ENCODE results near the gene RBCK1.

The RBCK1 gene

DNA sequence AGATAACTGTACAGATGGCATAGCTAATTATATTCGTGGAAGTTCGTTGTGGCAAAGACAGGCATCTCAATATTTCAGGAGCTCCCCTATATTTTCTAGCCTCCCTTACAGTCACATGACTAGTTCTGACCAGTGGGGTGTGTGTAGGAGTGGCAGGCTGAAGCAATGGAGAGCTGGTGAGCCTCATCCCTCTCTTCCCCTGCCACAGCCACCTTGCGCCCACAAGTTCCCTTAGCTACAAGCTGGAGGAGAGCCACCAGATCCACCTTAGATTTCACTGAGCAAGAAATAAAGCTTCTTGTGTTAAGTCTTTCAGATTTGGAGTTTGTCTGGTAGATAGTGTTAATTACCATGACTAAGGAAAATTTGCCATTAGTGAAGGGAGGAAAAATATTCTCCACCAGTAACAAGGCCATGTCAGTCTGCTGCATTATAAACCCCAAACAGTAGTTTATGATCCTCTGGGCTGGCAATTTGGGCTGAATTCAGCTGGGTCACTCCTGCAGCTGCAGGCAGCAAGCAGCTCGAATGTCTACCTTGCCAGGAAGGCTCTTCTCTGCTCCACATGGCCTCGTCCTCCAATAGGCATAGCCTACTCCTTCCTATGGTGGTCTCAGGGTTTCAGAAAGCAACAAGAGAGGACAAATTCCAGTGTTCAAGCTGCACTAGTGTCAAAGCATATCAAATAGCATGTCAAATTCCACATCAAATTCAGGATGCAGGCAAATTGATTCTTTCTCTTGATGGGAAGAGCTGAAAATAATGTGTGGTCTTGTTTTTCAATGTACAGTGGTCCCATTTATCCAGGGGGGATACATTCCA, 7.4 kb upstream of the RBCK1 start:
- DNase-seq = no peak

DNA sequence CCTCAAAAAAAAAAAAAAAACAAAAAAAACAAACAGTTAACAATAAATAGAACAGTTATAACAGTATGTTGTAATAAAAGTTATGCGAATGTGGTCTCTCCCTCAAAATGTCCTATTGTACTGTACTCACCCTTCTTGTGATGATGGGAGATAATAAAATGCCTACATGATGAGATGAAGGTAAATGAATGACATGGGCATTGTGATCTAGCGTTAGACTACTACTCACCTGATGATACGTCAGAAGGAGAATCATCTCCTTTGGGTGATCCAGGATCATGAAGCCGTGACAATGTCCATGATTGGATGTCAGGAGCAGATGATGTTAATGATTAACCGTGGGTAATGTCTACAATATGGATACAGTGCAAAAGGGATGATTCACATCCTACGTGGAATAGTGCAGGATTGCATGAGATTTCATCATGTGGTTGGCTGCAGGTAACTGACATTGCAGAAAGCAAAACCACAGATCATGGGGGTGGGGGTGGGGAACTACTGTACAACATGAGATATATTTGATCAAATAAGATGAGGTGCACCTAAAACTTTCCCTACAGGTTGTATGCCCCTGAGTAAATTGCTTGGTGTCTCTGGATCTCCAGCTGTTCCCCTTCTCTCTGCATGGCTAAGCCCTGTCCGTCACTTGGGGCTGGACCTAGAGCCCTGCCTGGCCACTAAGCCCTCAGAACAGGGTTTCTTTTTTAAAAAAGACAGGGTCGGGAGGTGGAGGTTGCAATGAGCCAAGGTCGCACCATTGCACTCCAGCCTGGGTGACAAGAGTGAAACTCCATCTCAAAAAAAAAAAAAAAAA, 6.2 kb upstream of the RBCK1 start:
- DNase-seq = no peak

DNA sequence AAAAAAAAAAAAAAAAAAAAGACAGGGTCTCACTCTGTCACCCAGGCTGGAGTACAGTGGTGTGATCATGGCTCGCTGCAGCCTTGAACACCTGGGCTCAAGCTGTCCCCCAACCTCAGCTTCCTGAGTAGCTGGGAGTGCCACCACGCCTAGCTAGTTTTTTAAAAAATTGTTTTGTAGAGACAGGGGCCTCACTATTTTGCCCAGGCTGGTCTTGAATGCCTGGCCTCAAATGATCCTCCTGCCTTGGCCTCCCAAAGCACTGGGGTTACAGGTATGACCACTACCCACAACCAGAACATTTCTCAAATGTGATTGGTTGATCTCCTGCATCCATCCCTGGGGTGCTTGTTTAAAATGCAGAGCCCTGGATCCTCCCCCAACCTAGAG, 5.6 kb upstream of the RBCK1 start:
- DNase-seq = no peak

DNA sequence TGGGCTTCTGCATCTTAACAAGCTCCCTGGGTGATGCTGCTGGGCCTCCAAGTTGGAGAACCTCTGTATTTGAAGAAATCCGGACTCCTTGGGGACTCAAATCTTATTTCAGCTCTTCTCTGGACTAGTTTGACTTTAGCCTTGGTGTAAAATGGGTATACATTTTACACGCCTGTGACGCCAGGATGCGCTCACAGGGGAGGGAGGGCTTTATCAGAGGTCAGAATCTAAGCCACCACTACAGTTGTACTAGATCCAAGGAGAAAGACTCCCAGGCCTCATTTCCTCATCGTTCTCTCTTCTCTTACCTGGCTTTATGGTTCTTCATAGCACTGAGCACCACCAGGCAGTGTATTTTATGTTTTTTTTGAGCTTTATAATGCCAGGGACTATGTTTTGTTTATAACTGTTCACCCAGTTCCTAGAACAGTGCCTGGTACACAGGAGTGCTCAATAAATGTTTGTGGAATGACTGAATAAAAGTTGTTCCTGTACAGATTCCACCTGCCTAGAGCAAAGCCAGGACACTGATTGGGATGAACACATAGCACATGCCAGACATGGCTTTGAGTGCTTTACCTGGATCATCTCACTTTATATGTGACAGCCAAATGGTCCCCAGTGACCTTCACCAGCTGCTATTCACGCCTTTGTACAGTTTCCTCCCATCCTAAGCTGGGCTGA, 5.1 kb upstream of the RBCK1 start:
- DNase-seq = no peak

DNA sequence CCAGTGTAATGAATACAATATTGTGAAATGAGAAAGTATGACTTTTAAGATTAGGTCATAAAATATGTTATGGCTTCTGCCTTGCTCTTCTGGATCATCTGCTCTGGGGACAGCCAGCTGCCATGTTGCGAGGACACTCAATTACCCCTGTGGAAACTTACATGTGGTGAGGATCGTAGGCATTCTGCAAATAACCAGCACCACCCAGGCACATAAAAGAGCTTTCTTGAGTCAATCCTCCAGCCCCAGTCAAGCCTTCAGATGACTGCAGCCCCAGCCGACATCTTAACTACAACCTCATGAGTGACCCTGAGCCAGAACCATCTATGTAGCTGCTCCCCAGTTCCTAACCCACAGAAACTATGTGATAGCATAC, 4.5 kb upstream of the RBCK1 start:
- no peak for DNase-seq

DNA sequence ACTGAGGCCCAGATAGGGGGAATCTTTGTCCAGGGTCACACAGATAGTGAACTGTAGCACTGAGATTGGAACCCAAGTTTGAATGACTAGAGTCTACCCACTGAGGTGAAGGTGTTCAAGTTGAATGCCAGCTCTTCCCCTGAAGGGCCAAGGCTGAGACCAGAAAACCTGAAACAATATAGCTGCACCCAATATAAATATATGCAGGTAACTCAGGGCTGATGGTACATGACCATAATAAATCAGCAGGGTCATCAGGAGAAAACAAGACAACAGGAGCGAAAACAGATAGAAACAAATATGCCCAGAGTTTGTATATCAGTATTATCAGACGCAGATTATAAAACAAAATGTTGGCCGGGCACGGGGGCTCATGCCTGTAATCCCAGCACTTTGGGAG, 4.0 kb upstream of the RBCK1 start:
- DNase-seq = no peak

DNA sequence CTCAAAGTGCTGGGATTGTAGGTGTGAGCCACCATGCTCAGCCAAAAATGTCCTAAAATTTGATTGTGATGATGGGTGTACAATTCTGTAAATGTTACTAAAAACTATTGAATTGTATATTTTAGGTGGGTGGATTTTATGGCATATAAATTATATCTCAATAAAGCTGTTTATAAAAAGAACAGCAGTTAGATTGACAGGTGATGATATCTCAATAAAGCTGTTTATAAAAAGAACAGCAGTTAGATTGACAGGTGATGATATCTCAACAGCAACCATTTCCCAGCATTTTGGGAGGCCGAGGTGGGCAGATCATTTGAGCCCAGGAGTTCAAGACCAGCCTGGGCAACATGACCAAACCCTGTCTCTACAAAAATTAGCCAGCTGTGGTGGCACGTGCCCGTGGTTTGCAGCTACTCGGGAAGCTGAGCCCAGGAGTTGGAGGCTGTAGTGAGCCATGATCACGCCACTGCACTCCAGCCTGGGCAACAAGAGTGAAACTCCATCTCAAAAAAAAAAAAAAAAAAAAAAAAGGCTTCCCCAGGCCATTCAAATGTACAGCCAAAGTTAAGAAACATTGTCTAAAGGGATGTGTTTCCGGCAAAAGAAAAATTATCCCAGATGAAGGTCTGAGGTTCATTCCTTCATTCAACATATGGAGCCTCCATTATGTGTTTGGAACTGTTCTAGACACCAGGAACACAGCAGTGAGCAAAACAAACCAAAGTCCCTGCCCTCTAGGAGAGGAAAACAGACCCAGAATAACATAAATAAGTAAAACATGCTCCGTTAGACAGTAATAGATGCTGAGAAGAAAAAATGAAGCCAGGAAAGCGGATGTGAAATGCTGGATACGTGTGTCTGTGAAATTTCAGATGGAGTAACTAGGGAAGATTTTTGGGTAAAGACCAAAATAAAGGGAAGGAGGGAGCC, 1.6 kb upstream of the RBCK1 start:
- DNase-seq = no peak

DNA sequence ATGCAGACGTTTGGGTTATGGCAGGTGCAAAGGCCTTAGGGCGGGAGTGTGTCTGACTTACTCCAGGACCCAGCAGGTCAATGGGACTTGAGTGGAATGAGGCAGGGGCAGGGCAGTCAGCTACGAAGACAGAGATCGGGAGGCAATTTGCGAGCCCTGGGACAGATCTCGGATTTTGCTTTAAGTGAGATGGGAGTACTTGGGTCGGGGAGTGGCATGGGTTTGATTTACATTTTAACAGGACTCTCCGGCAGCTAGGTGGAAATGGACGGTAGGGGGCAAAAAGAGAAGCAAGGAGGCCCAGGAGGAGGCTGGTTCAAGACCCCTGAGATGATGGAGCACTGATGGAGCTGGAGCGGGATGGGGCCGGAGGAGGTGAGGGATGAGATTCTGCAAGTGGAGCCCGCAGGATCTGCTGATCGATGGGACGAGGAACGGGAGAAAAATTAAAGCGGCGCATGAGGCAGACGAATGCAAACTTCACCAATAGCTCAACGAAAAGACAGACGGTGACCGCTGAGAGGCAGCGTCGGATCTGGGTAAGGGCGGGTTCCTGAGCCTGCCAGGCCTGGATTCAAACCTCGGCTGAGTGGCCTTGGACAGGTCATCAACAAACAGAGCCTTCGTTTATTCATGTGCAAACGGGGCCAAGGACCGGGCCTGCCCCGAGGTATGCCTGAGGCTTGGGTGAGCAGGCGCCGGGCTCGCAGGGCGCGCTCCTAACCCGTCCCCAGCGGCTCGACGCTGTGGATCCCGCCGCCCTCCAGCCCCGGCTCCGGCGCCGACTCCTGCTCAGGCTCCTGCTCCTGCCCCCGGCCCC, 756 bp upstream of the RBCK1 start:
- DNase-seq = peak; percentile 65

DNA sequence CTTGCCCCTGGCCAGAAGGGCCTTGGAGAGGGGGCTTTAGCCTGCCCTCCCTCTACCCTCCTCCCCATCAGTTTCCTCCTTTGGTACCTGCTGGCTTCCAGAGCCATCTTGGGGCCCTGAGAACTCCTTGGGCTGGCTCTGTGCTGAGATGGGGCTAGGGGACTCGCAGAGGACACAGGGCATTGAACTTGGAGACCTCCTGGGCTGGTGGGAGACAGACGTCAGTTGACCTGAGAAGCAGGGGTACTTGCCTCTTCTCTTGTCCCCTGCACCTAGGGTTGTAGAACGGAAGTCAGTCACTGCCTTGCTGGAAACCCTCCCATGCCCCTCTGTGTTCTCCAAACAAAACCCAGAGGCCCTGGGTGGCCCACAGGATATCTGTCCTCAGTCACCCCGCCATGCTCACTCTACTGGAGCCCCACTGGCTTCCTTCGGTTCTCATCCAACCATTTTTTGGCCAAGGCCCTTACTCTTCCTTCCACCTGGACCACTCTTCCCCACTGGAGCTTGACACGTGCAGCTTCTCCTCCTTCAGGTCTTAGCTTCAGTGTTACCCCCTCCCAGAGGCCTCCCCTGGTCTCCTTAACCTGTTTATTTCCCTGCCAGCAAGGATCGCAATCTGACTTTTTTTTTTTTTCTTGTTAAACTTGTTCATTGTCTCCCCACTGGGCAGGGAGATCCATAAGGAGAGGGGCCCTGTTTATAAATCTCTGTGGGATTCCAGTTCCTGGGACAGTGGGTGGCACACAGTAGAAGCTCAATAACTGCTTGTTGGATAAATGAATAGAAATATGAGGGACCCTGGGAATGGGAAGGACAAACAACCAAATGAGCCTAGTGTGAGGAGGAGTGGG, 971 bp downstream of the RBCK1 start:
- DNase-seq = no peak

DNA sequence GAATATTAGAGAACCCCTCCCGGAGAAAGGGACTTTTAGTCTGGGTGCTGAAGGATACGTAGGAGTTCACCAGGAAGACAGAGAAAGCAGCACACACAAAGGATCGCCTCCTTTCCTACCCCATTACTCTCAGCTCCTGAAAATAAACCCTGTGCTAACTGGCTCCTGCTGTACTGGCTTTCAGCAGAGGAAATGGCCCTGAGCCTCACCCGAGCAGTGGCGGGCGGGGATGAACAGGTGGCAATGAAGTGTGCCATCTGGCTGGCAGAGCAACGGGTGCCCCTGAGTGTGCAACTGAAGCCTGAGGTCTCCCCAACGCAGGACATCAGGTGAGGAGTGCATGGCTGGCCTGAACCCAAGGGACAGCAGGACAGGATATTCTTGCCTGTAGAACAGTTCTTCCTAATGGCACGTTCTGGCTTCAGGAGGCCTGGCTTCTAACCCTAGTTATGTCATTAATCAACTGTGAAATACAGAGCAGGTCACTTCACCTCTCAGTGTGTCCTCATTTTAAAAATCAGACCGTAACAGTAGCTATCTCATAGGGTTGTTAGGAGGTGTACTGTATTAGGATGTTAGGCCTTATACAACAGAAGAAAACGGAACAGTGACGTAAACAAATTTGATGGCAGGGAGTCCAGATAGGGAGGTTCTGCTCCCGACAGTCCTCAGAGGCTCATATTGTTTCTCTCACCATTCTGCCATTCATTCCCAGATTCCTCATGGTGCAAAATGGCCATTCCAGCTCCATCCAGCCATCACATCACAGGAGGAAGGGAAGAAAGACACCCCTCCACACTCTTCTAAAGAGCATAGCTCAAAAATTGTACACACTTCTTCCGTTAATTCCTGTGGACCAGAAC, 1.8 kb downstream of the RBCK1 start:
- DNase-seq = no peak

DNA sequence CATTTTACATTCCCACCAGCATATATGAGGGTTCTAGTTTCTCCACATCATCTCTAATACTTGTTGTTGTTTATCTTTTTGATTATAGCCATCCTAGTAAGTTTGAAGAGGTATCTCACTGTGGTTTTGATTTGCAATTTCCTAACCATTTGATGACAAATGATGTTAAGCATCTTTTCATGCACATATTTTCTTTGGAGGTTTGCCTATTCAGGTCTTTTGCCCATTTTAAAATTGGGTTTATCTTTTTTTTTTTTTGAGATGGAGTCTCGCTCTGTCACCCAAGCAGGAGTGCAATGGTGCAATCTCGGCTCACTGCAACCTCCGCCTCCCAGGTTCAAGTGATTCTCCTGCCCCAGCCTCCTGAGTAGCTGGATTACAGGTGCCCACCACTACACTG, 4.0 kb downstream of the RBCK1 start:
- no peak for DNase-seq

DNA sequence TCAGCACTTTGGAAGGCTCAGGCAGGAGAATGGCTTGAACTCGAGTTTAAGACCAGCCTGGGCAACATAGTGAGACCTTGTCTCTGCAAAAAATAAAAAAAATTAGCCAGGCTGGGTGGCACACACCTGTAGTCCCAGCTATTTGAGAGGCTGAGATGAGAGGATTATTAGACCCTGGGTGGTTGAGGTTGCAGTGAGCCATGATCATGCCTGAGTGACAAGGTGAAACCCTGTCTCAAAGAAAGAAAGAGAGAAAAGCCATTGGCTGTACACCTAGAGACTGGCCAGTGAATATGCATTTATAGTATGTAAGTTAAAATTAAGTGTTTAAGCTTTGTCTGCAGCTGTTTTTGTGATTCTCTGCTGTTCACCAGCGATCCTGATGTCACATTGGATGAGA, 6.1 kb downstream of the RBCK1 start:
- DNase-seq = no peak

DNA sequence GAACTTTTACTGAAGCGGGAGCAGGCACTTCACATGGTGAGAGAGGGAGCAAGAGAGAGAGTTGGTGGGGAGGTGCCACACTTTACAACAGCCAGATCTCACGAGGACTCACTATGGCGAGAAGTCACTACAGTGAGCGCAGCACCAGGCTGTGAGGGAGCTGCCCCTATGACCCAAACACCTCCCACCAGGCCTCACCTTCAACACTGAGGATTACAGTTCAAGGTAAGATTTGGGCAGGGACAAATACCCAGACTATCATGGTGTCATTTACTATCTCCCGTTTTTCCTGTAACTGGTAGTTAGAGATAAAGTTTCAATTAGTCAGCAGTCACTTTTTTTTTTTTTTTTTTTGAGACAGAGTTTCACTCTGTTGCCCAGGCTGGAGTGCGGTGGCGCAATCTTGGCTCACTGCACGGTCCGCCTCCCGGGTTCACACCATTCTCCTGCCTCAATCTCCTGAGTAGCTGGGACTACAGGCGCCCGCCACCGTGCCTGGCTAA, 7.8 kb downstream of the RBCK1 start:
- no peak for DNase-seq

DNA sequence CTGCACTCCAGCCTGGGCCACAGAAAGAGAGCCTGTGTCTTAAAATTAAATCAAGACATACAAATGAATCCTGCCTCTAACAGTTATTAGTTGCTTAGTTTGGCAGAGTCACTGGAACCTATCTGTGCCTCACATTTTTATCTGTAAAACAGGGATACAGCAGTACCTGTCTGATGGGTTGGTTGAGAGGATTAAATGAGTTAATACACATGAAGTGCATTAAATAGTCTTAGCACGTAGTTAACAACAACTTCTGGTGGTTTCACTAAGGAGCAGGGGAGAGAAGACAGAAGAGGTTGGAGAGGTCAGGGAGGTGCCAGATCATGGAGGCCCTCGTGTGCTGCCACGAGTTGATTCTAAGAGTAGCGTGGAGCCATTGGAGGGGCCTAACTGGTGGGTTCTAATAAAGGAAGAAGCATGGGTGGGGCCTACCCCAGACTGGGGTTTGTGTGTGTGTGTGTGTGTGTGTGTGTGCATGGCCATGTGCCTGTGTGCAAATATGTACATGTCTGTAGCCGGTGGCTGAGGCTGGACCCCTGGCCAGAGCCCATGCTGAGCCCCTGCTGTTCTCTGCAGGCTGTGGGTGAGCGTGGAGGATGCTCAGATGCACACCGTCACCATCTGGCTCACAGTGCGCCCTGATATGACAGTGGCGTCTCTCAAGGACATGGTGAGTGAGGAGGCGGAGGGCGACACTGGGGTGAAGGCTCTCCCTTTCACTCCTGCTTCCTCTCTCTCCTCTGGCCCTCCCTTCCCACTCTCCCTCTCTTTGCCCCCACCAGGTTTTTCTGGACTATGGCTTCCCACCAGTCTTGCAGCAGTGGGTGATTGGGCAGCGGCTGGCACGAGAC, 9.1 kb downstream of the RBCK1 start:
- DNase-seq = no peak

DNA sequence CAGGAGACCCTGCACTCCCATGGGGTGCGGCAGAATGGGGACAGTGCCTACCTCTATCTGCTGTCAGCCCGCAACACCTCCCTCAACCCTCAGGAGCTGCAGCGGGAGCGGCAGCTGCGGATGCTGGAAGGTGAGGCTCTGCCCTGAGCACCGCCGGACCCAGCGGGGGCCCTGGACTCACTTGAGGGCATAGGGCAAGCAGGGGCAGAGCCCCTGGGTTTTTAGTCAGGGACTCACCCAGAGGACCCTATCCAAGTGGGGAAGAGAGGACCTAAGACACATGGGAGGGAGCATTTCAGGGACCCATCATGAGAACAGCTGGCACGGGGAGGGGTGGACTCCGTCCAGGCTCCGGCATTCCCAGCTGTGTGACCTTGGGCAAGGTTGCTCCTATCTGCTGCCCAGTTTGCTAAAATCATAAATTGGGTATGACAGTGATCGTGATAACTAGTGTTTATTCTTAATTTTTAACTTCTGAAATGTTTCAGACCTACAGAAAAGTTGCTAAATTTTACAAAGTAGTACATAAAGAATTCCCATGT, 9.8 kb downstream of the RBCK1 start:
- DNase-seq = no peak

DNA sequence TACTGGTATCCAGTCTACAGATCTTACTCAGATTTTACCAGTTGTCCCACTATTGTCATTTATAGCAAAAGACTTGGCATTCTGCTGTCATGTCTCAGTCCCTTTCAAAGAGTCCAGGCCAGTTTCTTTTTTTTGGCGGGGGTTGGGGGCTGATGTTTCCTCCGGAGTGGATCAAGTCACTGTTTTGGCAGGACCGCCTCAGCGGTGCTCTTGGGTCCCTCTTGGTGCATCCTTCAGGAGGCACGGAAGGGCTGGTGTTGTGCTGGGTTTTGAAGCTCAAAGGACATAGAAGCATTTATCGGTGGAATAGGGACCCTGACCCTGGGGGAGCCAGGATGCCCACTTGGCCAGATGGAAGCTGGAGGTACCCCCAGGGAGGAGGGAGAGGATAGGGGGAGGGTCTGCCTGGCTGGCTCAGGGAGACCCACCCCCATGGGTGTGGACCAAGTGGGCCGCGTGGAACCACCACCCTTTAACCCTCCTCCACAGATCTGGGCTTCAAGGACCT, 10.8 kb downstream of the RBCK1 start:
- no peak for DNase-seq

DNA sequence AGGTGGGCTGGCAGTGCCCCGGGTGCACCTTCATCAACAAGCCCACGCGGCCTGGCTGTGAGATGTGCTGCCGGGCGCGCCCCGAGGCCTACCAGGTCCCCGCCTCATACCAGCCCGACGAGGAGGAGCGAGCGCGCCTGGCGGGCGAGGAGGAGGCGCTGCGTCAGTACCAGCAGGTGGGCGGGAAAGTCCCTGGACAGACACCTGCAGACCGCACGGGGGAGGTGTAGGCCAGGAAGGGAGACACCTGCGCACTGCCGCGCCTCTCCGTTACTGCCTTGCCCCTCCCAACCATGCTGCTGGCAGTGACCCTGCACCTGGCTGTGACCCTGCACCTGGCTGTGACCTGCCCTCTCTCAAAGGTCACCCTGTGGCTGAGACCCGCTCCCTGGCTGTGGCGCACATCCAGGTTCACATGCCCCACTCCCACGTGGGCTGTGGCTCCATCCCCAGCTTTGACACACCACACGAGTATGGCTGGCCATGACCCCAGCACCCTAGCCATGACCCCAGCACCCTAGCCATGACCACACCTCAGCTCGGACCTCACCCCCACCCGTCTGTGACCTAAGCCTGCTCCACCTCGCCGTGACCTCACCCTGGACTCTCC, 11.6 kb downstream of the RBCK1 start:
- DNase-seq = peak; percentile 32
